GM12878 (cell line): ENCODE measurements around the gene COL9A1. TPM values are rescaled to one million over a fixed set of nuclear protein-coding genes. Genes with fewer than 3 reads are reported as not detected.

Source experiments
- ATAC-seq: fragments of 200-7000 bp; cut with Tn5 transposase; 3 replicates; pipeline ENCODE4 v1.9.1; 2020; ENCODE audit warnings: mild to moderate bottlenecking, moderate library complexity
- BruUV-seq: library from RNA; stranded (reverse); fragments of 400-500 nt; replicated peaks from 2 replicates; lab custom pipeline; 2021; lab: Mats Ljungman, UMichigan
- CTCF ChIA-PET: fragments of 300-600 bp; sonication (Branson Sonifier 250); formaldehyde crosslinking; extraction: SDS; loops from one replicate; lab custom pipeline; 2021; ENCODE audit warnings: inconsistent platforms; lab: Yijun Ruan, JAX
- POLR2A ChIA-PET: fragments of 350-600 bp; formaldehyde crosslinking; extraction: SDS; loops from one replicate; lab custom pipeline; 2021; ENCODE audit warnings: inconsistent platforms; lab: Charles Lee
- RAD21 ChIA-PET: fragments of 300-600 bp; sonication (Branson Sonifier 250); formaldehyde crosslinking; loops from one replicate; lab custom pipeline; 2023; ENCODE audit warnings: antibody characterized with exemption; ENCODE audit not compliant: unreplicated experiment; lab: Charles Lee
- SMC1A ChIA-PET: fragments of 300-600 bp; sonication (Branson Sonifier 250); formaldehyde crosslinking; loops from one replicate; lab custom pipeline; 2023; ENCODE audit not compliant: unreplicated experiment, uncharacterized antibody; lab: Charles Lee
- DNase-seq: peaks from one replicate; pipeline ENCODE4 v3.0.0-alpha.2; 2011; ENCODE audit warnings: low read depth, low spot score
- FAIRE-seq: peaks from 3 replicates; lab custom pipeline; 2011; peaks lifted over from hg19 to GRCh38; lab: Jason Lieb, UNC
- H2AFZ ChIP-seq: 2 replicates; pipeline ENCODE4 v1.6.0; 2011; ENCODE audit warnings: low read depth, low read length, control low read depth; ENCODE audit not compliant: control insufficient read depth
- H3K27ac ChIP-seq: 2 replicates; pipeline ENCODE4 v1.5.1; 2011; ENCODE audit warnings: control low read depth; ENCODE audit not compliant: control insufficient read depth, insufficient read depth
- H3K27me3 ChIP-seq, 2 experiments: replicated peaks in 1 of 2; 2 replicates each; pipeline versions ENCODE4 v1.6.0 to v1.6.1; 2011; ENCODE audit warnings: low read length in 1 of 2; ENCODE audit not compliant: control insufficient read depth in 2 of 2, insufficient read depth in 2 of 2
- H3K36me3 ChIP-seq, 2 experiments: 2 replicates each; pipeline ENCODE4 v1.5.1; 2011; ENCODE audit warnings: low read length in 1 of 2; ENCODE audit not compliant: control insufficient read depth in 2 of 2, insufficient read depth in 2 of 2
- H3K4me1 ChIP-seq: 2 replicates; pipeline ENCODE4 v1.6.1; 2011; ENCODE audit warnings: mild to moderate bottlenecking, low read length, moderate library complexity, mixed read lengths; ENCODE audit not compliant: control insufficient read depth, insufficient read depth
- H3K4me2 ChIP-seq: 2 replicates; pipeline ENCODE4 v1.6.0; 2011; ENCODE audit warnings: control low read depth; ENCODE audit not compliant: control insufficient read depth, insufficient read depth
- H3K4me3 ChIP-seq: fragments of 200-600 bp; sonication (generic); 2 replicates; pipeline ENCODE4 v1.5.1; 2016
- H3K79me2 ChIP-seq: 2 replicates; pipeline ENCODE4 v1.6.0; 2011; ENCODE audit warnings: low read length; ENCODE audit not compliant: control insufficient read depth, insufficient read depth
- H3K9ac ChIP-seq: 2 replicates; pipeline ENCODE4 v1.8.0; 2011; ENCODE audit warnings: low read length, control low read depth, mixed read lengths; ENCODE audit not compliant: control insufficient read depth, insufficient read depth
- H3K9me3 ChIP-seq: replicated peaks from 3 replicates; pipeline ENCODE4 v1.5.1; 2011; ENCODE audit warnings: mild to moderate bottlenecking, low read length; ENCODE audit not compliant: control insufficient read depth, insufficient read depth
- H4K20me1 ChIP-seq: 2 replicates; pipeline ENCODE4 v1.6.0; 2011; ENCODE audit not compliant: control insufficient read depth, insufficient read depth
- BMI1 ChIP-seq: fragments of 450-650 bp; IDR thresholded peaks from 2 replicates; pipeline ENCODE4 v1.6.1; 2016; ENCODE audit warnings: mild to moderate bottlenecking, moderate library complexity, borderline replicate concordance
- E4F1 ChIP-seq: fragments of 450-650 bp; IDR thresholded peaks from 2 replicates; pipeline ENCODE4 v1.6.1; 2018; ENCODE audit warnings: borderline replicate concordance, mild to moderate bottlenecking; ENCODE audit not compliant: partially characterized antibody
- EGR1 ChIP-seq, 2 experiments: IDR thresholded peaks; 1 replicate in 1 of 2; 2 replicates in 1 of 2; pipeline ENCODE4 v1.6.1; 2011 to 2012; ENCODE audit warnings: low read depth in 2 of 2, low read length in 2 of 2, borderline replicate concordance in 1 of 2, mild to moderate bottlenecking in 1 of 2, moderate library complexity in 1 of 2
- EZH2 ChIP-seq: IDR thresholded peaks from 2 replicates; pipeline ENCODE4 v1.6.1; 2012; ENCODE audit warnings: low read depth, mild to moderate bottlenecking, control low read depth, inconsistent platforms, low read length, borderline replicate concordance; ENCODE audit not compliant: control insufficient read depth
- GABPA ChIP-seq: IDR thresholded peaks from 2 replicates; pipeline ENCODE4 v1.6.1; 2014; ENCODE audit warnings: antibody characterized with exemption, low read depth, mild to moderate bottlenecking, inconsistent platforms
- GATAD2B ChIP-seq: fragments of 450-650 bp; conservative IDR thresholded peaks from 2 replicates; pipeline ENCODE4 v1.6.1; 2017; ENCODE audit warnings: low read depth, mild to moderate bottlenecking, moderate library complexity
- NFXL1 ChIP-seq: fragments of 450-650 bp; IDR thresholded peaks from 2 replicates; pipeline ENCODE4 v1.6.1; 2017; ENCODE audit warnings: antibody characterized with exemption, mild to moderate bottlenecking, borderline replicate concordance
- NKRF ChIP-seq: fragments of 450-650 bp; conservative IDR thresholded peaks from 2 replicates; pipeline ENCODE4 v1.6.1; 2017; ENCODE audit warnings: mild to moderate bottlenecking, moderate library complexity
- PBX3 ChIP-seq: IDR thresholded peaks from 2 replicates; pipeline ENCODE4 v1.6.1; 2011; ENCODE audit warnings: mild to moderate bottlenecking, low read depth, low read length, moderate library complexity; ENCODE audit not compliant: insufficient replicate concordance
- TCF7 ChIP-seq: IDR thresholded peaks from 2 replicates; pipeline ENCODE4 v1.6.1; 2014; ENCODE audit warnings: antibody characterized with exemption, borderline replicate concordance
- ZBTB4 ChIP-seq: fragments of 450-650 bp; formaldehyde crosslinking; IDR thresholded peaks from 2 replicates; pipeline ENCODE4 v1.4.0; 2022; ENCODE audit warnings: mild to moderate bottlenecking, moderate library complexity
- ZNF274 ChIP-seq: IDR thresholded peaks from one replicate; pipeline ENCODE4 v1.8.0; 2011; ENCODE audit not compliant: insufficient read length, insufficient read depth
- ZNF622 ChIP-seq: fragments of 450-650 bp; IDR thresholded peaks from 2 replicates; pipeline ENCODE4 v1.6.1; 2017; ENCODE audit warnings: mild to moderate bottlenecking, inconsistent platforms
- WGBS: methylation state at CpG from one replicate; pipeline ENCODE4 v1.1.6; 2016; ENCODE audit warnings: low lambda C conversion rate; ENCODE audit not compliant: insufficient replicate concordance, insufficient coverage; ENCODE audit errors: missing lambda C conversion rate; 5-methylcytosine and 5-hydroxymethylcytosine counted together
- in situ Hi-C: fragments of 300-500 bp; cut with MboI; formaldehyde crosslinking; loops from 9 replicates; pipeline ENCODE4 v1.14.3; 2018; ENCODE audit warnings: mixed read lengths
- intact Hi-C: fragments of 100-400 bp; cut with micrococcal nuclease; formaldehyde crosslinking; loops from one replicate; pipeline ENCODE4 v1.14.2; 2022; ENCODE audit not compliant: unreplicated experiment
- polyA plus RNA-seq, 11 experiments: library from polyadenylated mRNA; depleted of rRNA in 4 of 11; unstranded in 6 of 11; stranded (reverse) in 5 of 11; fragments of >200 nt; fragmentation: Nextera tagmentation in 4 of 11; fragmentation: Illumina TruSeq in 1 of 11; extraction: Ambion mirVana in 4 of 11; extraction: Trizol in 1 of 11; gene quantifications; 1 replicate in 1 of 11; 2 replicates in 10 of 11; pipeline versions ENCODE4 v1.2.1 to v1.2.3, GENCODE V29; 2011 to 2016; ENCODE audit warnings: inconsistent platforms in 2 of 11, missing spikeins in 2 of 11, low read depth in 1 of 11
- total RNA-seq, 4 experiments: library from RNA; depleted of rRNA in 3 of 4; stranded (reverse); fragments of >200 nt in 3 of 4; fragmentation: Illumina TruSeq in 1 of 4; extraction: Trizol in 1 of 4; gene quantifications; 2 replicates each; pipeline versions ENCODE4 v1.2.1 to v1.2.3, GENCODE V29; 2013 to 2021

COL9A1 gene
- total and polyA plus RNA-seq, 10 of the 15 experiments (the other 5 are each of a cell fraction or from before 2014, with no cell fraction given) = not detected

GRCh38 chr6:70309243-70309642, 6.4 kb upstream of the COL9A1 start:
- H3K79me2 ChIP-seq = no peaks in the 10 kb centered on the region
- TF ChIP-seq PBX3 = no peak
- no peak for TF ChIP-seq BMI1
- TF ChIP-seq EZH2 = no peak
- TF ChIP-seq ZBTB4 = no peak
- no peak for TF ChIP-seq NFXL1
- TF ChIP-seq ZNF274 = no peak
- no peak for TF ChIP-seq EGR1 (IDR thresholded peaks at IDR 0.05; ENCODE audit: borderline replicate concordance in 1 of 2, low read depth in 2 of 2, low read length in 2 of 2)
- TF ChIP-seq NKRF = no peak
- TF ChIP-seq E4F1 = no peak
- no peak for TF ChIP-seq GABPA
- TF ChIP-seq ZNF622 = no peak
- TF ChIP-seq TCF7 = no peak
- no peak for TF ChIP-seq GATAD2B
- H3K27ac ChIP-seq = no peak overlapping the region
- no TSS peak for BruUV-seq
- no peaks in the 10 kb centered on the region for H4K20me1 ChIP-seq
- FAIRE-seq = no peak
- ATAC-seq = no peak
- no peak overlapping the region for H3K4me2 ChIP-seq
- no peak for DNase-seq
- H3K4me3 ChIP-seq = no peak overlapping the region
- no peaks in the 10 kb centered on the region for H3K36me3 ChIP-seq
- H3K27me3 ChIP-seq = no peaks in the 10 kb centered on the region
- POLR2A ChIA-PET = no interaction called here
- in situ Hi-C loops (loop anchor here (10.0 kb wide), 1 partner anchor 706 kb away; no protein-coding TSS in a partner anchor), intact Hi-C loops (loop anchor here (1.0 kb wide), 1 partner anchor 704 kb away; no protein-coding TSS in a partner anchor)
- no peak overlapping the region for H2AFZ ChIP-seq
- RAD21 ChIA-PET = interaction anchor here (0.9 to 6.7 kb wide), 6 partner anchors 60 to 701 kb away, joined by 3 to 84 read pairs (median 6); no protein-coding TSS in a partner anchor
- SMC1A ChIA-PET = interaction anchor here (1.0 to 6.7 kb wide), 20 partner anchors 15 to 708 kb away, joined by 3 to 103 read pairs (median 4); no protein-coding TSS in a partner anchor
- H3K9me3 ChIP-seq = no peaks in the 10 kb centered on the region
- no peak overlapping the region for H3K9ac ChIP-seq
- 2% methylated on average over 2 of the region's 2 CpGs for WGBS
- 0 out of 2 replicates have a peak, but pooled peaks cover 3% of the 10 kb centered on the region for H3K4me1 ChIP-seq
- CTCF ChIA-PET = interaction anchor here (0.8 to 6.6 kb wide), 36 partner anchors 10 to 1056 kb away, joined by 3 to 257 read pairs (median 5); partner anchors contain the start of gene FAM135A
